Osteocyte (in vitro differentiated cells): ENCODE data around the gene SORL1. TPM values are rescaled to one million over a fixed set of nuclear protein-coding genes. Genes with fewer than 3 reads are reported as not detected.

Source experiments
- DNase-seq: peaks from one replicate; pipeline ENCODE4 v3.0.0; 2021; ENCODE audit warnings: mixed read lengths; ENCODE audit not compliant: unreplicated experiment; ENCODE audit errors: extremely low spot score
- H3K27ac Mint-ChIP-seq: one replicate; pipeline ENCODE4 v1.8.0; 2021; ENCODE audit warnings: mild to moderate bottlenecking, mixed read lengths; ENCODE audit not compliant: unreplicated experiment
- H3K27me3 Mint-ChIP-seq: one replicate; pipeline ENCODE4 v1.8.0; 2021; ENCODE audit warnings: mixed read lengths; ENCODE audit not compliant: unreplicated experiment
- H3K36me3 Mint-ChIP-seq: one replicate; pipeline ENCODE4 v1.8.0; 2021; ENCODE audit warnings: mixed read lengths; ENCODE audit not compliant: unreplicated experiment
- H3K4me1 Mint-ChIP-seq: one replicate; pipeline ENCODE4 v1.8.0; 2021; ENCODE audit warnings: mixed read lengths; ENCODE audit not compliant: unreplicated experiment
- H3K4me3 Mint-ChIP-seq: one replicate; pipeline ENCODE4 v1.8.0; 2021; ENCODE audit warnings: mild to moderate bottlenecking, moderate library complexity, mixed read lengths; ENCODE audit not compliant: unreplicated experiment
- H3K9me3 Mint-ChIP-seq: one replicate; pipeline ENCODE4 v1.8.0; 2021; ENCODE audit warnings: mixed read lengths; ENCODE audit not compliant: unreplicated experiment
- total RNA-seq: library from RNA; stranded (reverse); gene quantifications from 2 replicates; pipeline ENCODE4 v1.2.1, GENCODE V29; 2021
- TF ChIP-seq, protein P1 (sequence below): fragments of 200-600 bp; sonication (generic); IDR thresholded peaks from 2 replicates; pipeline ENCODE4 v1.5.0; 2021; ENCODE audit warnings: antibody characterized with exemption, mild to moderate bottlenecking, moderate library complexity

SORL1 gene
- total RNA-seq, 1 donor from 2014 or later, result 3.1 TPM

DNA sequence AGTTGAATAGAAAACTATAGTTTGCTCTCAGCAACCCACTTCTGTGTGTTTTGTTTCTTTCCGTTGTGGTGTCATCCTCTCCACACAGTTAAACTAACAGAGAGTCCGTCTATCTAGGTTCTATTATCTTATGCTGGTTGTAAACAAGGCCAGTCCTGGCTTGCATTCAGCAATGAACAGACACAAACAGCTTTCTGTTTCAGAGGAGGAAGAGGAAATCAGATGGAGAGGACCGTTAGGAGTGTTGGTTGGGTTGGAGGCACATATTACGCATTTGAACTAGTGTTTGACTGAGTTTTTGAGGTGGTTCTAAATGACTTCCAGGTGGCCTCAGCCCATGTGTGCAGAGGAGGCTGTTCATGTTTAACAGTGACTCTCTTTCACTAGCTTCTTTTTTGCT is 130.2 kb downstream of the SORL1 start:
- Mint-ChIP-seq H3K4me3 (no peak overlapping the region), H3K27me3 (peaks cover 42% of the 10 kb centered on the region), H3K27ac (no peak overlapping the region), H3K36me3 (no peaks in the 10 kb centered on the region), H3K9me3 (peaks cover 10% of the 10 kb centered on the region), H3K4me1 (no peaks in the 10 kb centered on the region)
- TF ChIP-seq, protein P1, sequence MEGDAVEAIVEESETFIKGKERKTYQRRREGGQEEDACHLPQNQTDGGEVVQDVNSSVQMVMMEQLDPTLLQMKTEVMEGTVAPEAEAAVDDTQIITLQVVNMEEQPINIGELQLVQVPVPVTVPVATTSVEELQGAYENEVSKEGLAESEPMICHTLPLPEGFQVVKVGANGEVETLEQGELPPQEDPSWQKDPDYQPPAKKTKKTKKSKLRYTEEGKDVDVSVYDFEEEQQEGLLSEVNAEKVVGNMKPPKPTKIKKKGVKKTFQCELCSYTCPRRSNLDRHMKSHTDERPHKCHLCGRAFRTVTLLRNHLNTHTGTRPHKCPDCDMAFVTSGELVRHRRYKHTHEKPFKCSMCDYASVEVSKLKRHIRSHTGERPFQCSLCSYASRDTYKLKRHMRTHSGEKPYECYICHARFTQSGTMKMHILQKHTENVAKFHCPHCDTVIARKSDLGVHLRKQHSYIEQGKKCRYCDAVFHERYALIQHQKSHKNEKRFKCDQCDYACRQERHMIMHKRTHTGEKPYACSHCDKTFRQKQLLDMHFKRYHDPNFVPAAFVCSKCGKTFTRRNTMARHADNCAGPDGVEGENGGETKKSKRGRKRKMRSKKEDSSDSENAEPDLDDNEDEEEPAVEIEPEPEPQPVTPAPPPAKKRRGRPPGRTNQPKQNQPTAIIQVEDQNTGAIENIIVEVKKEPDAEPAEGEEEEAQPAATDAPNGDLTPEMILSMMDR, result no peak
- no peak for DNase-seq

DNA sequence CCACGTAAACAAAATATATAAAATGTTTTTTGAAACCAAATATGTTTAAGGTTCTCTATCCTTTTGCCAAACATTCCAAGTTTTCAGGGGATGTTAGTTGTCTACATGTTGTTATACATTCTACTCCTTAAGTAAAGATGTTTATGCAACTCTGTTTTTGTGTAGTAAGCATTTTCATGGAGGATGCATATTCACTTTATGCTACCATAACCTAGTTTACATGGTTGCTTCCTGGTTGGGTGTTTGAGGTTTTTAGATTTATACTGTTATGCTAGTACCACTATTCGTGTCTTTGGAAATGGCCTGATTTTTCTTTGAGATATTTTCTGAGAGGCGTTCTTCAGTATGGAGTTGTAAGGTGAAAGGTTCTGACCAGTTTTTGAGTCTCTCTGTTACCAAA is 131.7 kb downstream of the SORL1 start:
- TF ChIP-seq, protein P1, result no peak
- H3K27ac Mint-ChIP-seq, result no peak overlapping the region
- no peaks in the 10 kb centered on the region for H3K36me3 Mint-ChIP-seq
- peaks cover 10% of the 10 kb centered on the region for H3K9me3 Mint-ChIP-seq
- DNase-seq, result no peak
- no peaks in the 10 kb centered on the region for H3K4me1 Mint-ChIP-seq
- peaks cover 40% of the 10 kb centered on the region for H3K27me3 Mint-ChIP-seq
- H3K4me3 Mint-ChIP-seq, result no peak overlapping the region

DNA sequence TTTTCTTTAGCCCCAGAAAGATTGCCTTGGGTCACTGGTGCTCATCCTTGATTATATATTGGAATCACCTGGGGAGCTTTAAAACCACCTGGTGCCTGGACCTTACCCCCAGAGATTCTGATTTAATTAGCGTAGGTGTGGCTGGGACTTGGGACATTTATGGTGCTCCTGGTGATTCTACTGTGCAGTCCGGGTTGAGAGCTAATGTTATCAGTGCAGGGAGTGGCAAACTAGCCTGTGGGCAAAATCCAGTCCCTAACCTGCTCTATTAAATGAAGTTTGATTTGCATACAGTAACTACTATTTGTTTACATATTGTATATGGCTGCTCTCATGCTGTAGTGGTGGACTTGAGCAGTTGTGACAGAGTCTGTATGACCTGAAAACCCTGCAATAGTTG is 134.6 kb downstream of the SORL1 start:
- no peak for DNase-seq
- H3K27ac Mint-ChIP-seq, result no peak overlapping the region
- H3K36me3 Mint-ChIP-seq, result no peaks in the 10 kb centered on the region
- H3K9me3 Mint-ChIP-seq, result no peaks in the 10 kb centered on the region
- peaks cover 54% of the 10 kb centered on the region for H3K27me3 Mint-ChIP-seq
- H3K4me3 Mint-ChIP-seq, result no peak overlapping the region
- TF ChIP-seq, protein P1, result no peak
- no peaks in the 10 kb centered on the region for H3K4me1 Mint-ChIP-seq

DNA sequence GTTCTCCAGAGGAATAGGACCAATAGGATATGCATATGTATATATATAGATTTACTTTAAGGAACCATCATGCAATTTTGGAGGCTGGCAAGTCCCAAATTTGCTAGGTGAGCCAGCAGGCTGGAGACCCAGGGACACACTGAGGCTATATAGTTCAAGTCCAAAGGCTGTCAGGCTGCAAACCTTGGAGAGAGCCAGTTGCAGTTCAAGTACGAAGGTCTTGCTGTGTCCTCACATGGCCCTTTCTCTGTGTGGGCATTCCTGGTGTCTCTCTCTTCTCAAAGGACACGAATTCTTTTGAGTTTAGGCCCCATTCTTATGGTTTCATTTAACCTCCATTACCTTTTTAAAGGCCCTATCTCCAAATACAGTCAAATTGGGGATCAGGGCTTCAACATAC is 135.1 kb downstream of the SORL1 start:
- TF ChIP-seq, protein P1, result no peak
- no peaks in the 10 kb centered on the region for H3K36me3 Mint-ChIP-seq
- DNase-seq, result no peak
- peaks cover 57% of the 10 kb centered on the region for H3K27me3 Mint-ChIP-seq
- H3K9me3 Mint-ChIP-seq, result no peaks in the 10 kb centered on the region
- H3K4me1 Mint-ChIP-seq, result no peaks in the 10 kb centered on the region
- no peak overlapping the region for H3K4me3 Mint-ChIP-seq
- no peak overlapping the region for H3K27ac Mint-ChIP-seq

DNA sequence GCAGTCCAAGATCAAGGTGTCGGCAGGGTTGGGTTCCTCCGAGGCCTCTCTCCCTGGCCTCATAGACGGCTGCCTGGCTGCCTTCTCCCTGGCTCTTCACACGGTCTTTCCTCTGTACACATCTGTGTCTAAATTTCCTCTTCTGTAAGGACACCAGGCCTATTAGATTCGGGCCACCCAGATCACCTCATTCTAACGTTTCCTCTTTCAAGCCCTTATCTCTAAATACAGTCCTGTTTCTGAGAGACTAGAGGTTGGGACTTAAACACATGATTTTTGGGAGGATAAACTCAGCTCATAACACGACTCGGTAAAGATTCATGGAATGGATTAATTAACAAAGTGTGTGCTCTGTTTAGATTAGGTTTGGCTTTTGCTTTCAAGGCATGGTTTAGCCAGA is 136.6 kb downstream of the SORL1 start:
- no peak overlapping the region for H3K27ac Mint-ChIP-seq
- no peak for DNase-seq

More for the DNA sequence above, 136.6 kb downstream of the SORL1 start:
- peaks cover 66% of the 10 kb centered on the region for H3K27me3 Mint-ChIP-seq
- TF ChIP-seq, protein P1, result no peak
- no peaks in the 10 kb centered on the region for H3K4me1 Mint-ChIP-seq
- no peaks in the 10 kb centered on the region for H3K9me3 Mint-ChIP-seq
- no peak overlapping the region for H3K4me3 Mint-ChIP-seq
- H3K36me3 Mint-ChIP-seq, result peaks cover 3% of the 10 kb centered on the region
